HG03108 (cell line): Measurements from ENCODE around the gene ENPP4.
"Not testable (repeated sequence)": the region's sequence is repeated elsewhere in the genome, so short reads cannot be mapped to it uniquely, and the experiment has no call there.

Experiments used
- ATAC-seq: cut with Tn5 transposase; IDR thresholded peaks from one replicate; pipeline ENCODE4 v1.9.1; 2021; ENCODE audit warnings: moderate library complexity; ENCODE audit not compliant: unreplicated experiment

Gene ENPP4

DNA sequence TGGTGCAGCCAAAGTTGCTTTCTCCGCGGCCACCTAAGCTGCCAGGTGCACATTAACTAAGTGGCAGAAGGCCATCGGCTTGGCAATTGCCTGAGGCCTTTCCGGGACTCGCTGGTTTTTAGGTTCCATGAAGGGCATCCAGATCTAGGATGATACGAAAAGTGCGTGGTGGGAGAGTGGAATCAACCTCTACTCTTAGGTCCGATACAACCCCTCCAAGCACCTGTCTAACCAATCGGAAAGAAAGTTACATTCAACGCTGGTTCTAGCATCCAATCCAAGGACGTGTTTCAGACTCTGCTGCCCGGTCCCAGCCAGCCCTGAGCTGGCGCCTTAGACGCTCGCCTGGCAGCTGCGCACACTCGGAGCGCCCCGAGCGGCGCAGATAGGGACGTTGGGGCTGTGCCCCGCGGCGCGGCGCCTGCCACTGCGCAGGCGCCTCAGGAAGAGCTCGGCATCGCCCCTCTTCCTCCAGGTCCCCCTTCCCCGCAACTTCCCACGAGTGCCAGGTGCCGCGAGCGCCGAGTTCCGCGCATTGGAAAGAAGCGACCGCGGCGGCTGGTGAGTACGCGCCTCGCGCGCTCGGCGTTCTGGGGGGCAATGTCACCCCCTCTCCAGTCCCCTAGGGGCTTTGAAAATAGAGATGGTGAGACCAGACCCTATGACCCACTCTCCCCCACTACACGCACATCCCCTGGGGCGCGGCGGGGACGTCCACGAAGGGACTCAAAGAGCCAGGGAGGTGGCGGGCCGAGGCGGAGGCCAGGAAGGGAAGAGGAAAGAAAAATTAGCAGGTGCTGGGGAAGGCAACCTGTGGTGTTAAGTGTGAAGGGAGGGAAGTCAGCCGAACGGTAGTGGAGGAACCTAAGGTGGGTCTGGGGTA is at the start of gene ENPP4:
TSS of gene ENPP4 (plus strand) at position 361 of the 883 bp plus-strand sequence. CDS start 9,595 bp downstream, outside the sequence.
- ATAC-seq: peak; percentile 97

GRCh38 chr6:46080111-46080510 is 49.7 kb upstream of the ENPP4 start:
- ATAC-seq: no peak

GRCh38 chr6:46085688-46086087 is 44.1 kb upstream of the ENPP4 start:
- ATAC-seq: not testable (repeated sequence)

- peak; percentile 74 for ATAC-seq
These were observed 39.4 kb upstream of the ENPP4 start for GRCh38 chr6:46090115-46091079.

DNA sequence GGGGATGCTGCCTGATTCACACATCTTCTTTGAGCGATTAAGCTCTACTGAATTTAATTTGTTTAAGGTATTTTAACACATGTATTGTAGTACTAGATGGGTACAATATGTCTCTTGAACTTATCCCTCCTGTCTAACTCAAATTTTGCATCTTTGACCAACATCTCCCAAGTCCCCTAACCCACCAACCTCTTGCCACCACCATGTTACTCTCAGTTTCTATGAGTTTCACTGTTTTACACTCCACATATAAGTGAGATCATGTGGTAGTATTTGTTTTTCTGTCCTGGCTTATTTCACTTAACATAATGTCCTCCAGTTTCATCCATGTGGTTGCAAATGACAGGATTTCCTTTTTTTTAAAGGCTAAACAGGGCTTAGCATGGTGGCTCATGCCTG is 38.7 kb upstream of the ENPP4 start:
- no peak for ATAC-seq

DNA sequence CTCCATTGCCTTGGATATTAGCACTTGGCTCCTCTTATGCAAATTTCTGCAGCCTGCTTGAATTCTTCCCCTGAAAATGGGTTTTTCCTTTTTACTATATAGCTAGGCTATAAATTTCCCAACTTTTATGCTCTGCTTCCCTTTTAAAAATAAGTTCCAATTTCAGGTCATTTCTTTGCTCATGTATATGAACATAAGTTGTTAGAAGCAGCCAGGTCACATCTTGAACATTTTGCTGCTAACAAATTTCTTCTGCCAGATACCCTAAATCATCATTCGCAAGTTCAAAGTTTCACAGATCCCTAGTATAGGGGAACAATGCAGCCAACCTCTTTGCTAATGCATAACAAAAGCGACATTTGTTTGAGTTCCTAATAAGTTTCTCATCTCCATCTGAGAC is 34.5 kb upstream of the ENPP4 start:
- ATAC-seq: no peak

- no peak for ATAC-seq
These were observed 32.4 kb upstream of the ENPP4 start for GRCh38 chr6:46097366-46097765.

- no peak for ATAC-seq
These were observed 31.1 kb upstream of the ENPP4 start for GRCh38 chr6:46098678-46099077.

GRCh38 chr6:46099952-46100351 is 29.8 kb upstream of the ENPP4 start:
- no peak for ATAC-seq

- ATAC-seq: no peak
These were observed 27.7 kb upstream of the ENPP4 start for GRCh38 chr6:46102123-46102522.

DNA sequence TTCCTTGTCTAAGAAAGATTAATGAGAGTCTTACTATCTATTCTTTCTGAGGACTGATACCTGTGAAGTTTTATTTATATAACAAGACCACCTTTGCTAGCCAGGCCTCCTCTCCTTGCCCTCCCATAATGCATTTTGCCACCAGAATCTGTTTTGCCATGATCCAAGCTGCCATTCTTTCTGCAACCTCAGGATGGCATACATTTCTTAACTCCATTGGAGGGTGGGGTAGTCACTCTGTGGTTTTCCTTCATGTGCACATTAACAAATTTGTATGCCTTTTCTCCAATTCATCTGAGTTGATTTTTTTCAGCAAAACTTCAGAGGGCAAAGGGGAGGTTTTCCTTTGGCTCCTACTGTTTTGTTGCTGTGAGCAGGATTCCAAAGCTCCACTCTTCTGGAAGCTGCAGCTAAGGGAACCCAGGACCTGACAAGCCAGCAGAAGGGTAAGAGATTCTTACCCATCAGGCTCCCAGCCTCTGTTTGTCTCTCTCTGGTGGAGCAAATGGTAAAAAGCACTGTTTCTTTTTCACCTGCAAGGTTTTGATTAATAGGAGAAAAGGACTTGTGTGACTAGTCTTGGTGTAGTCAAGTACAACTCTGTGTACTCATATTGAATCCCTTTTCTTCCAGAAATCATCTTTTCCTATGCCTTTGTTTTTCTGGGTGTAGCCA is 26.2 kb upstream of the ENPP4 start:
- ATAC-seq: no peak

DNA sequence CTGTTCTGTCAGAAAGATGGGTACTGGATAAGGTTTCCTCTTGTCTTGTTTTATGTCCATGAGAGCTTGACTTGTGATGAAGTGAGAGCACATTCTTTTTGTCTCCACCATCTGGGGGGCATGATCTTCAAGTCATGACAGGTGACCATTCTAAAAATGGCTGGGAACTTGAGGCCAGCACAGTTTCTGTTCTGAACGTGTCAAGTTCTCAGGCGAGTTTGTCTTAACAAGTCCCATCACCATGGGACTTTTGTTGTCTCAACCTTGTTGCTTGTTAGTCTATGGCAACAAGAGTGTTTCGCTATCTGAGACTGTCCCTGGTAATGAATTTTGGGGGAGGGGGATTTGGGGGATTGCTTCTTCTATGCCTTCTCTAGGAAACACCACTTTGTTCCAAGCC is 25.6 kb upstream of the ENPP4 start:
- no peak for ATAC-seq

- no peak for ATAC-seq
These were observed 24.2 kb upstream of the ENPP4 start for GRCh38 chr6:46105568-46105967.

- no peak for ATAC-seq
These were observed 16.4 kb upstream of the ENPP4 start for GRCh38 chr6:46113370-46113769.

- ATAC-seq: no peak
These were observed 14.2 kb upstream of the ENPP4 start for GRCh38 chr6:46115634-46116033.

DNA sequence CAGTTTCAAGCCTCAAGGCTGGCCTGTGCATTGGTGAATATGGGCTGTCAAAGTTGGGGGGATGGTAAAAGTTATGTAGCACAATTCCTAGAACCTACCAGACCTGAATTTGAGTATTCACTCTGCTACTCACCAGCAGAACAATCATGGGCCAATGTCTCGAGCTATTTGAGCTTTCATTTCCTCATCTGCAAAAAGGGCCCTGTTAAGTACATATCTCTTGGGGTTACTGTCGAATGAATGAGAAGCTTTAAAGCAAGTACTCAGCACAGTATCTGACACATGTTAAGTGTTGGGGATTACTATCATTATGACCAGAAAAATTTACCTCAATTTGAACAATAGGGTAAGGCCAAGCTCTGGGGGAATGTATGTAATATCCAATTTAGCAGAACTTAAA is 13.5 kb upstream of the ENPP4 start:
- ATAC-seq: no peak

GRCh38 chr6:46118157-46118556 is 11.6 kb upstream of the ENPP4 start:
- no peak for ATAC-seq

GRCh38 chr6:46118836-46119235 is 11.0 kb upstream of the ENPP4 start:
- ATAC-seq: no peak

DNA sequence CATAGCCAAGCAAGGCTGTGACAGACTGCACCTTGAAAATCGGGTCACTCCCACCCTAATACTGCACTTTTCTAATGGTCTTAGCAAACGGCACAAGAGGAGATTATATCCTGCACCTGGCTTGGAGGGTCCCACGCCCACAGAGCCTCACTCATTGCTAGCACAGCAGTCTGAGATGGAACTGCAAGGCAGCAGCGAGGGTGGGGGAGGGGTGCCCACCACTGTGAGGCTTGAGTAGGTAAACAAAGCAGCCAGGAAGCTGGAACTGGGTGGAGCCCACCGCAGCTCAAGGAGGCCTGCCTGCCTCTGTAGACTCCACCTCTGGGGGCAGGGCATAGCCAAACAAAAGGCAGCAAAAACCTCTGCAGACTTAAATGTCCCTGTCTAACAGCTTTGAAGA is 10.1 kb upstream of the ENPP4 start:
- not testable (repeated sequence) for ATAC-seq

DNA sequence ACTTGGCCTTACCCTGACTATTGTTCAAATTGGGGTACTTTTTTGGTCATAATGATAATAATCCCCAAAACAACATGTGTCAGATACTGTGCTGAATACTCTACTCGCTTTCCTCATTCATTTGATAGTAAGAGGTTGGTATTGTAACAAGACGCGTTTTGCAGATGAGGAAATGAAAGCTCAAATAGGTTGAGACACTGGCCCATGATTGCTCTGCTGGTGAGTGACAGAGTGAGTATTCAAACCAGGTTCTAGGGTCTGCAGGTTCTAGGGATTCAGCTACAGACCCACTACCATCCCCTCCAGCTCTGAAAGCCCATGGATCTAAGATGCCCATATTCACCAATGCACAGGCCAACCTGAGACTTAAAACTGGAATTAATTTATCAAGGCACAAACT is 1.3 kb upstream of the ENPP4 start:
- peak; percentile 30 for ATAC-seq

DNA sequence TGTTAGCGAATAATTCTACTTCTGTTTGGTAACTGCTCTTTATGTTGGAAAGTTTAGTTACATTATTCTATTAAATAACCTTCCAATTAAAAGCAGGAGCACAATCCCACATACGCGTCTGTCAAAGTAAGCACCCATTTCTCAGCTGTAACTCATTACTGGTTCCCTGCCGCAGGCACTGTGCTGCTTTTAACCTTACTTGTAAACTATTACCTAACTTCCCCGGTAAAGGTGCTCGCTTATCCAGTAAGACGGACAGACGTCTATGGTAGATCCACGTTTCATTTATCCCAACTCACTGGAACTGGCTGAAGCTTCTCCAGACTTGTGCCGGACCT is 529 bp upstream of the ENPP4 start:
- peak; percentile 9 for ATAC-seq
